GM23248 (cell line): Measurements from ENCODE around the gene RELT.

ENCODE experiments used
- EZH2 ChIP-seq: fragments of 200-600 bp; sonication (generic); IDR thresholded peaks from 2 replicates; pipeline ENCODE4 v1.6.1; 2018; ENCODE audit warnings: antibody characterized with exemption, mild to moderate bottlenecking; ENCODE audit not compliant: insufficient read depth, poor library complexity, severe bottlenecking
- EZH2phosphoT487 ChIP-seq: fragments of 200-600 bp; sonication (generic); IDR thresholded peaks from 2 replicates; pipeline ENCODE4 v1.6.1; 2018; ENCODE audit warnings: antibody characterized with exemption, moderate library complexity, mild to moderate bottlenecking, low read depth; ENCODE audit not compliant: insufficient read depth

DNA sequence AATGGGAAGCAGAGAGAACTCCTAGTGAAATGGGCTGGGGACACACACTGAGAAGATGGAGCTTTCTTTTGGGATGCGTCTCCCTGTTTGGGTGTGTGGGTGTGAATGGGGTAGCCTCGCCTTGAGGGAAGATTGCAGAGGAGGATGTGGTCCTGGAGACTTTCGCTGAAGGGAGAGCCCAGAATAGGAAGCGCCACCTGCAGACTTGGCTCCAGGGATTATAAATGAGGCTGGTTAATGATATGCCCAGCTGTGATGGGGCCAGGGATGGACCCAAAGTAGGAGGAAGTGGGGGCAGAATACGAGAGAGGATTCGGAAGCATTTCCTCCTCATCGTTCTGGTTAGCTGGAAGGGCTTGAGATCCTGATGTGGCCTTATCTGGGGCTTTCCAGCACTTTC, 13.7 kb downstream of the RELT start:
- TF ChIP-seq EZH2phosphoT487 (no peak), EZH2 (no peak)
